GM10266 (cell line): ENCODE measurements around the gene GPR25.

Experiments used
- DNase-seq: peaks from one replicate; pipeline ENCODE4 v3.0.0; 2012; ENCODE audit errors: extremely low spot score
- TF ChIP-seq, protein P1 (sequence below): IDR thresholded peaks from 2 replicates; pipeline ENCODE4 v1.5.1; 2012; ENCODE audit warnings: mild to moderate bottlenecking, low read depth; ENCODE audit not compliant: control insufficient read depth, insufficient read depth; ENCODE audit errors: missing control alignments

Gene GPR25

GRCh38 chr1:200845360-200845759 lies 27.4 kb upstream of the GPR25 start:
- TF ChIP-seq, protein P1, sequence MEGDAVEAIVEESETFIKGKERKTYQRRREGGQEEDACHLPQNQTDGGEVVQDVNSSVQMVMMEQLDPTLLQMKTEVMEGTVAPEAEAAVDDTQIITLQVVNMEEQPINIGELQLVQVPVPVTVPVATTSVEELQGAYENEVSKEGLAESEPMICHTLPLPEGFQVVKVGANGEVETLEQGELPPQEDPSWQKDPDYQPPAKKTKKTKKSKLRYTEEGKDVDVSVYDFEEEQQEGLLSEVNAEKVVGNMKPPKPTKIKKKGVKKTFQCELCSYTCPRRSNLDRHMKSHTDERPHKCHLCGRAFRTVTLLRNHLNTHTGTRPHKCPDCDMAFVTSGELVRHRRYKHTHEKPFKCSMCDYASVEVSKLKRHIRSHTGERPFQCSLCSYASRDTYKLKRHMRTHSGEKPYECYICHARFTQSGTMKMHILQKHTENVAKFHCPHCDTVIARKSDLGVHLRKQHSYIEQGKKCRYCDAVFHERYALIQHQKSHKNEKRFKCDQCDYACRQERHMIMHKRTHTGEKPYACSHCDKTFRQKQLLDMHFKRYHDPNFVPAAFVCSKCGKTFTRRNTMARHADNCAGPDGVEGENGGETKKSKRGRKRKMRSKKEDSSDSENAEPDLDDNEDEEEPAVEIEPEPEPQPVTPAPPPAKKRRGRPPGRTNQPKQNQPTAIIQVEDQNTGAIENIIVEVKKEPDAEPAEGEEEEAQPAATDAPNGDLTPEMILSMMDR, result no peak
- no peak for DNase-seq

- no peak for DNase-seq
- TF ChIP-seq, protein P1, result no peak
Measured at GRCh38 chr1:200846398-200846797, 26.4 kb upstream of the GPR25 start.

DNA sequence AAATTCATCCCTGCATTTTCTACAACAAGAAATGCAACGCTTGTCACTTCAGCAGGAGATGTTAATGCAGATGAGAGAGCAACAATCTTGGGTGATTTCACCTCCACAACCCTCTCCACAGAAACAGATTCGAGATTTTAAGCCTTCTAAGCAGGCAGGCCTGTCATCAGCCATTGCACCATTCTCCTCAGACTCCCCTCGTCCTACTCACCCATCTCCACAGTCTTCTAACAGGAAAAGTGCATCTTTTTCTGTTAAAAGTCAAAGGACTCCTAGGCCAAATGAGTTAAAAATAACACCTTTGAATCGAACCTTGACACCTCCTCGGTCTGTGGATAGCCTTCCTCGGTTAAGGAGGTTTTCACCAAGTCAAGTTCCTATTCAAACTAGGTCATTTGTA lies 23.4 kb upstream of the GPR25 start:
- TF ChIP-seq, protein P1, result no peak
- DNase-seq, result no peak

GRCh38 chr1:200850554-200850953 lies 22.2 kb upstream of the GPR25 start:
- TF ChIP-seq, protein P1, result no peak
- DNase-seq, result no peak

GRCh38 chr1:200856716-200857357 lies 15.9 kb upstream of the GPR25 start:
- DNase-seq, result no peak
- TF ChIP-seq, protein P1, result no peak

DNA sequence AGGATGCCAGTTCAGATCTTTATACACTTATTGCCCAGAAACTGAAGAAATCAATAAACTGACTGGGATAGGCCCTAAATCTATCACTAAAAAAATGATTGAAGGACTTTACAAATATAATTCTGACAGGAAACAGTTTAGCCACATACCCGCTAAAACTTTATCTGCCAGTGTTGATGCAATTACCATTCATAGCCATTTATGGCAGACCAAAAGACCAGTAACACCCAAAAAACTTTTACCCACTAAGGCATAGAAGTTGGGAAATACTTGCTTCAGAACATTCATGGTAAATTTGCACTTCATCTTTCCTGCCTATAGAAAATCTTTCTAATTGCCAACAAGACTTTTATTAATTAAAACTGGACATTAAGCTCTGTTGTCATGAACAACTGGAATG lies 15.0 kb upstream of the GPR25 start:
- no peak for DNase-seq
- TF ChIP-seq, protein P1, result no peak

- no peak for DNase-seq
- TF ChIP-seq, protein P1, result no peak
Measured at GRCh38 chr1:200861937-200862647, 10.7 kb upstream of the GPR25 start.
